Astrocyte of the spinal cord (primary cell): ENCODE measurements around the gene ASMTL.
"Not testable (repeated sequence)": the region's sequence is repeated elsewhere in the genome, so short reads cannot be mapped to it uniquely, and the experiment has no call there.

ENCODE experiments used
- DNase-seq: peaks from one replicate; pipeline ENCODE4 v3.0.0; 2011; ENCODE audit warnings: low read depth, low spot score
- H3K4me3 ChIP-seq: 2 replicates; pipeline ENCODE4 v1.5.1; 2011; ENCODE audit warnings: low read depth, mild to moderate bottlenecking, low read length, moderate library complexity
- CTCF ChIP-seq: IDR thresholded peaks from 2 replicates; pipeline ENCODE4 v1.5.1; 2012; ENCODE audit warnings: low read depth, mild to moderate bottlenecking, low read length, inconsistent platforms
- in situ Hi-C: cut with HindIII; loops from 2 replicates; pipeline ENCODE4 v1.10.0; 2017; ENCODE audit warnings: low sequenced_read_pairs

ASMTL gene

GRCh38 chrX:1487401-1487800 is 34.7 kb upstream of the ASMTL start:
- no peak for DNase-seq
- no peak for TF ChIP-seq CTCF
- H3K4me3 ChIP-seq = no peak overlapping the region
- in situ Hi-C loops = no loop called here

DNA sequence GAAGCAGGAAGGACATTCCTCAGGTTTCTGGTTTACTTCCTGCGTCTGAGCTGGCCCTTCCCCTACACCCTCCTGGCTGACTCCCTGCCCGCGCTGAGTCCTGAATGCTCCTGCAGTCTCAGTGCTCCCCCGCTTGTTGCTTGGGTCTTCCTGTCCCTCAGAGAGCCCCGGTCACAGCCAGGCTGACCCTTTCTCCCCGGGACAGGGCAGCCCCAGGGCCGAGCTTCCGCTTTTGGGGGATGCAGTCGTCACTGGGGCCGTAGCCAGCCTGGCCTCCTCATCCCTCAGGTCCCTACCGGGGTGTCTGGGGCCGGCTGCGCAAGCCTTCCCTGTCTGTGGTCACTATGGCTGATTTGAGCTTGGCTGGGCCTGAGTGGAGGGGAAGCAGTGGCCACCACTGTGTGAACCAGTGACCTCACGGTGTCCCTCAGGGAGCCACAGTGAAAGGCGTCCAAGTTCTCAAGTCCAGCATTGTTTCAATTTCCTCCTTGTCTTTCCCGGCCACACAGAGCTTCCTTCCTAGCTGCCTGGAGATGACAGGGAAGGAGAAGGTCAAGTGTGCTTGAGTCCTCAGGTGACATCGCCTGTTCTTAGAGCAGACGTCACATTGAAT is 34.1 kb upstream of the ASMTL start:
- H3K4me3 ChIP-seq = no peak overlapping the region
- no peak for TF ChIP-seq CTCF
- DNase-seq = no peak
- in situ Hi-C loops = no loop called here

- no peak for TF ChIP-seq CTCF
- in situ Hi-C loops = no loop called here
- DNase-seq = no peak
- H3K4me3 ChIP-seq = no peak overlapping the region
Measured at GRCh38 chrX:1486177-1486576, 33.5 kb upstream of the ASMTL start.

- no peak for TF ChIP-seq CTCF
- DNase-seq = no peak
- H3K4me3 ChIP-seq = no peak overlapping the region
- in situ Hi-C loops = no loop called here
Measured at GRCh38 chrX:1485033-1485432, 32.3 kb upstream of the ASMTL start.

DNA sequence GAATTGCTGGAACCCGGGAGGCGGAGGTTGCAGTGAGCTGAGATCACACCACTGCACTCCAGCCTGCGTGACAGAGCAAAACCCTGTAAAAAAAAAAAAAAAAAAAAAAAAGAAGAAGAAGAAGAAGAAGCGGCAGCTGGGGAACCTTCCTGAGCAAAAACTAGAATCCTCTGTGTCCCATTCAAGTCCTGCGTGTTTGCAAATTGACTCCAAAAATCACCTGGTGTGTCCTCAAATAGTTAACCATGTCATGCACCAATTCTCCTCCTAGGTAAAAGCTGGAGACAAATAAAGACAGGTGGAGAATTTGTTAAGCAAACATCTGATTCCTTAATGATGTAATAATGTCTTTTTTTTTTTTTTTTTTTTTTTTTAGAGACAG is 31.9 kb upstream of the ASMTL start:
- DNase-seq = no peak
- H3K4me3 ChIP-seq = no peak overlapping the region
- in situ Hi-C loops = no loop called here
- TF ChIP-seq CTCF = no peak

- TF ChIP-seq CTCF = no peak
- H3K4me3 ChIP-seq = no peak overlapping the region
- DNase-seq = no peak
- in situ Hi-C loops = no loop called here
Measured at GRCh38 chrX:1483843-1484637, 31.3 kb upstream of the ASMTL start.

- in situ Hi-C loops, H3K4me3 ChIP-seq, DNase-seq: not testable (repeated sequence)
Measured at GRCh38 chrX:1482530-1482928, 29.8 kb upstream of the ASMTL start.
